A673 (cell line): ENCODE results near the gene DMRTA1. TPM values are rescaled to one million over a fixed set of nuclear protein-coding genes. Genes with fewer than 3 reads are reported as not detected.

Experiments
- BruUV-seq: library from RNA; stranded (reverse); fragments of 400-500 nt; replicated peaks from 2 replicates; lab custom pipeline; 2021; lab: Mats Ljungman, UMichigan
- CTCF ChIA-PET: fragments of 300-600 bp; sonication (Branson Sonifier 250); formaldehyde crosslinking; loops from one replicate; lab custom pipeline; 2022; ENCODE audit warnings: antibody characterized with exemption; lab: Charles Lee
- POLR2A ChIA-PET: fragments of 300-600 bp; sonication (Branson Sonifier 250); formaldehyde crosslinking; loops from one replicate; lab custom pipeline; 2022; ENCODE audit warnings: antibody characterized with exemption; ENCODE audit not compliant: low non-redundant PET; lab: Charles Lee
- DNase-seq: peaks from one replicate; pipeline ENCODE4 v3.0.0-alpha.2; 2015; ENCODE audit warnings: low spot score
- H3K27ac ChIP-seq: fragments of 200-600 bp; sonication (generic); 2 replicates; pipeline ENCODE4 v1.5.1; 2016; ENCODE audit warnings: mixed run types, low read depth, mild to moderate bottlenecking, mixed read lengths, antibody characterized with exemption, low read length; ENCODE audit not compliant: poor library complexity, severe bottlenecking
- H3K27me3 ChIP-seq: fragments of 200-600 bp; sonication (generic); replicated peaks from 2 replicates; pipeline ENCODE4 v1.6.1; 2017; ENCODE audit warnings: mixed run types, low read depth, mild to moderate bottlenecking, mixed read lengths, antibody characterized with exemption, low read length; ENCODE audit not compliant: insufficient read depth, poor library complexity
- H3K36me3 ChIP-seq: fragments of 200-600 bp; sonication (generic); 2 replicates; pipeline ENCODE4 v1.6.1; 2016; ENCODE audit warnings: mixed run types, mild to moderate bottlenecking, mixed read lengths, antibody characterized with exemption, low read length; ENCODE audit not compliant: insufficient read depth, poor library complexity, severe bottlenecking
- H3K4me1 ChIP-seq: fragments of 200-600 bp; sonication (generic); 2 replicates; pipeline ENCODE4 v1.6.1; 2017; ENCODE audit warnings: mixed run types, mild to moderate bottlenecking, mixed read lengths, antibody characterized with exemption, low read length; ENCODE audit not compliant: insufficient read depth, poor library complexity, severe bottlenecking
- H3K4me3 ChIP-seq: fragments of 200-600 bp; sonication (generic); 2 replicates; pipeline ENCODE4 v1.5.1; 2016; ENCODE audit warnings: low read depth, mixed run types, mild to moderate bottlenecking, mixed read lengths, low read length; ENCODE audit not compliant: poor library complexity, severe bottlenecking
- H3K9me3 ChIP-seq: fragments of 200-600 bp; sonication (generic); 2 replicates; pipeline ENCODE4 v1.6.1; 2016; ENCODE audit warnings: mixed run types, low read depth, mild to moderate bottlenecking, mixed read lengths, antibody characterized with exemption, low read length; ENCODE audit not compliant: poor library complexity, severe bottlenecking
- EZH2 ChIP-seq: fragments of 200-600 bp; sonication (generic); IDR thresholded peaks from 2 replicates; pipeline ENCODE4 v1.6.1; 2017; ENCODE audit warnings: borderline replicate concordance, low read depth, mild to moderate bottlenecking, mixed read lengths, antibody characterized with exemption, low read length; ENCODE audit not compliant: poor library complexity, severe bottlenecking
- intact Hi-C: fragments of 100-400 bp; cut with micrococcal nuclease; formaldehyde crosslinking; loops from one replicate; pipeline ENCODE4 v1.10.0; 2022; ENCODE audit not compliant: unreplicated experiment
- total RNA-seq: library from RNA; stranded (reverse); gene quantifications from 2 replicates; pipeline ENCODE4 v1.2.3, GENCODE V29; 2021
- TF ChIP-seq, protein P1 (sequence below): fragments of 300-800, 200-600 bp; sonication (generic); conservative IDR thresholded peaks from 2 replicates; pipeline ENCODE4 v1.5.1; 2017; ENCODE audit warnings: low read depth, mild to moderate bottlenecking, antibody characterized with exemption, low read length, moderate library complexity, mixed read lengths

DMRTA1 gene
- total RNA-seq, 1 experiment from 2014 or later: 0.41 TPM

- H3K27ac ChIP-seq: no peak overlapping the region
- ChIA-PET POLR2A (no interaction called here), CTCF (no interaction called here)
- no peaks in the 10 kb centered on the region for H3K9me3 ChIP-seq
- no peaks in the 10 kb centered on the region for H3K36me3 ChIP-seq
- no peak for DNase-seq
- no peak overlapping the region for H3K4me3 ChIP-seq
- TF ChIP-seq, protein P1, sequence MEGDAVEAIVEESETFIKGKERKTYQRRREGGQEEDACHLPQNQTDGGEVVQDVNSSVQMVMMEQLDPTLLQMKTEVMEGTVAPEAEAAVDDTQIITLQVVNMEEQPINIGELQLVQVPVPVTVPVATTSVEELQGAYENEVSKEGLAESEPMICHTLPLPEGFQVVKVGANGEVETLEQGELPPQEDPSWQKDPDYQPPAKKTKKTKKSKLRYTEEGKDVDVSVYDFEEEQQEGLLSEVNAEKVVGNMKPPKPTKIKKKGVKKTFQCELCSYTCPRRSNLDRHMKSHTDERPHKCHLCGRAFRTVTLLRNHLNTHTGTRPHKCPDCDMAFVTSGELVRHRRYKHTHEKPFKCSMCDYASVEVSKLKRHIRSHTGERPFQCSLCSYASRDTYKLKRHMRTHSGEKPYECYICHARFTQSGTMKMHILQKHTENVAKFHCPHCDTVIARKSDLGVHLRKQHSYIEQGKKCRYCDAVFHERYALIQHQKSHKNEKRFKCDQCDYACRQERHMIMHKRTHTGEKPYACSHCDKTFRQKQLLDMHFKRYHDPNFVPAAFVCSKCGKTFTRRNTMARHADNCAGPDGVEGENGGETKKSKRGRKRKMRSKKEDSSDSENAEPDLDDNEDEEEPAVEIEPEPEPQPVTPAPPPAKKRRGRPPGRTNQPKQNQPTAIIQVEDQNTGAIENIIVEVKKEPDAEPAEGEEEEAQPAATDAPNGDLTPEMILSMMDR: no peak
- no peak for TF ChIP-seq EZH2
- H3K4me1 ChIP-seq: no peaks in the 10 kb centered on the region
- no TSS peak for BruUV-seq
- intact Hi-C loops: no loop called here
- no peaks in the 10 kb centered on the region for H3K27me3 ChIP-seq
Observed at GRCh38 chr9:22449719-22450118, 3.1 kb downstream of the DMRTA1 start.

DNA sequence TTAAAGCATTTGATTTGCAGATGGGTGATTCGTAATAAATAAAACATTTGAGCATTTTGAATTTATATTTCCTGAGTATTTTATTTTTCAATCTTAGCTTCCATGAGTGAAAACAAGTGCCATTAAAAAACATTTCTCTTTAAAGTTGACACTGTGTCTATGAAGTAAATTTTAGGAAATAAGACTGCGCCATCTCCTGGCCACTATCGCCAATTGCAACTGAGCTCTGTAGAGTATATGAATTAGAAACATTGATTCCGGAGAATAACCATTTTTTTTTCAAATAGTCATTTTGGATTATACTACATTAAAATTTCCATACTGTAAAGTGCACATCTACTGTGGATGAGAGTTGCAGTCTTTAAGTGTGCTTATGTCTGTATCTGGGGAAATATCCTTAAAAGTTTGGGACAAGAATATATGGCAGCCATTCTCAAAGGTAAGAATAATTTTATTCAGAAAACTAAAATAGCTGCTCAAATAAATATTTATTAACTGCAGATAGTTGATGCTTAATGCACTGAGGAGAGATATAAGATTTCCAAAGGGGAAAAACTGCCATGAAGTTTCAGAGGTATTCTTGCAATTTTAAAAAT is 5.9 kb downstream of the DMRTA1 start:
- no peak overlapping the region for H3K27ac ChIP-seq
- H3K4me3 ChIP-seq: no peak overlapping the region
- BruUV-seq: no TSS peak
- intact Hi-C loops: loop anchor here (1.0 kb wide), 1 partner anchor 639 kb away; no protein-coding TSS in a partner anchor
- peak; percentile 40 for DNase-seq
- TF ChIP-seq EZH2: no peak
- TF ChIP-seq, protein P1: peak; percentile 68
- H3K27me3 ChIP-seq: no peaks in the 10 kb centered on the region
- POLR2A ChIA-PET: no interaction called here
- no peaks in the 10 kb centered on the region for H3K4me1 ChIP-seq
- no peaks in the 10 kb centered on the region for H3K36me3 ChIP-seq
- CTCF ChIA-PET: interaction anchor here (0.7 to 1.0 kb wide), 2 partner anchors 639 to 1127 kb away, joined by 3 to 5 read pairs; no protein-coding TSS in a partner anchor
- no peaks in the 10 kb centered on the region for H3K9me3 ChIP-seq

- no peaks in the 10 kb centered on the region for H3K9me3 ChIP-seq
- DNase-seq: no peak
- POLR2A ChIA-PET: no interaction called here
- BruUV-seq: no TSS peak
- CTCF ChIA-PET: no interaction called here
- H3K4me3 ChIP-seq: no peak overlapping the region
- no peaks in the 10 kb centered on the region for H3K36me3 ChIP-seq
- H3K27me3 ChIP-seq: no peaks in the 10 kb centered on the region
- H3K4me1 ChIP-seq: no peaks in the 10 kb centered on the region
- intact Hi-C loops: no loop called here
- no peak overlapping the region for H3K27ac ChIP-seq
- TF ChIP-seq EZH2: no peak
- TF ChIP-seq, protein P1: no peak
Observed at GRCh38 chr9:22454016-22454415, 7.4 kb downstream of the DMRTA1 start.
